Measurements from ENCODE around the gene CRYBG1. TPM values are rescaled to one million over a fixed set of nuclear protein-coding genes. Genes with fewer than 3 reads are reported as not detected.

CRYBG1 gene
- total and polyA plus RNA-seq, 2 experiments from 2014 or later, result 3.2 to 10.0 TPM

GRCh38 chr6:106440546-106440945 lies 80.0 kb downstream of the CRYBG1 start:
- no peaks in the 10 kb centered on the region for H3K9me3 ChIP-seq (ENCODE audit: low read depth)
- no peak overlapping the region for H3K4me3 ChIP-seq
- peaks cover 15% of the 10 kb centered on the region for H3K27me3 ChIP-seq
- no peaks in the 10 kb centered on the region for H4K20me1 ChIP-seq (ENCODE audit: insufficient read depth, poor library complexity, severe bottlenecking)
- H3K9me2 ChIP-seq (replicated peaks; ENCODE audit: insufficient read depth), result no peaks in the 10 kb centered on the region
- H2AFZ ChIP-seq, result no peak overlapping the region
- 77% methylated on average over 2 of the region's 2 CpGs for WGBS (ENCODE audit: low lambda C conversion rate, missing lambda C conversion rate)
- TF ChIP-seq CTCF (IDR thresholded peaks at IDR 0.05; ENCODE audit: poor library complexity), result no peak
- no peak for TF ChIP-seq EZH2 (IDR thresholded peaks at IDR 0.05; ENCODE audit: borderline replicate concordance)
- TF ChIP-seq EZH2phosphoT487 (IDR thresholded peaks at IDR 0.05; ENCODE audit: low read depth, severe bottlenecking, unreplicated experiment), result no peak
- no peak overlapping the region for H3K27ac ChIP-seq
- H3K79me2 ChIP-seq, result no peaks in the 10 kb centered on the region
- no peak overlapping the region for H3K4me2 ChIP-seq
- no peak for DNase-seq (ENCODE audit: low spot score)
- no peaks in the 10 kb centered on the region for H3K4me1 ChIP-seq (ENCODE audit: insufficient read depth)
- H3K36me3 ChIP-seq (replicated peaks; ENCODE audit: insufficient read depth, low read depth), result no peaks in the 10 kb centered on the region

DNA sequence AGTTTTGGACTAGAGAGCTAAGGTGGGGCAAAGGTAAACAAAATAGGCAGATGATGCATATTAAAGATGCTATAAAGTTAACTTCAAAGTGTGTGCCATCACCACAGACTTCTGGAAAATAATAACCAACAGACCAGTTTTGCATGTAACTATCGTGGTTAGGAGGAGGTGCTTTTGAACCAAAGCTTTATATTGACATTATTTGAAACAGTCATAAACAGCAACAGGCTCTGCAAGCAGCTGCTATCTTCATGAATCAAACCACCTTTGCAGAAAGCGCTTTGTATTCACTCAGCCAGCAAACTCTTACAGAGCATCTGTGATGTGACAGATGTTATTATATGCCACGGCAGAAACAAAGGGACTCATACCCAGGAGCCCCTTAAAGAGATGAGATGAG lies 81.9 kb downstream of the CRYBG1 start:
- Histone ChIP-seq H3K4me1 (ENCODE audit: insufficient read depth) (no peaks in the 10 kb centered on the region), H3K4me2 (no peak overlapping the region), H3K27ac (no peak overlapping the region), H3K79me2 (no peaks in the 10 kb centered on the region), H3K4me3 (no peak overlapping the region), H2AFZ (no peak overlapping the region), H3K27me3 (peaks cover 15% of the 10 kb centered on the region), H4K20me1 (ENCODE audit: insufficient read depth, poor library complexity, severe bottlenecking) (no peaks in the 10 kb centered on the region), H3K36me3 (replicated peaks; ENCODE audit: insufficient read depth, low read depth) (no peaks in the 10 kb centered on the region), H3K9me2 (replicated peaks; ENCODE audit: insufficient read depth) (no peaks in the 10 kb centered on the region), H3K9me3 (ENCODE audit: low read depth) (no peaks in the 10 kb centered on the region)
- 62% methylated on average over 3 of the region's 3 CpGs for WGBS (ENCODE audit: low lambda C conversion rate, missing lambda C conversion rate)
- TF ChIP-seq EZH2phosphoT487 (IDR thresholded peaks at IDR 0.05; ENCODE audit: low read depth, severe bottlenecking, unreplicated experiment), result no peak
- no peak for TF ChIP-seq EZH2 (IDR thresholded peaks at IDR 0.05; ENCODE audit: borderline replicate concordance)
- TF ChIP-seq CTCF (IDR thresholded peaks at IDR 0.05; ENCODE audit: poor library complexity), result no peak
- DNase-seq (ENCODE audit: low spot score), result no peak

DNA sequence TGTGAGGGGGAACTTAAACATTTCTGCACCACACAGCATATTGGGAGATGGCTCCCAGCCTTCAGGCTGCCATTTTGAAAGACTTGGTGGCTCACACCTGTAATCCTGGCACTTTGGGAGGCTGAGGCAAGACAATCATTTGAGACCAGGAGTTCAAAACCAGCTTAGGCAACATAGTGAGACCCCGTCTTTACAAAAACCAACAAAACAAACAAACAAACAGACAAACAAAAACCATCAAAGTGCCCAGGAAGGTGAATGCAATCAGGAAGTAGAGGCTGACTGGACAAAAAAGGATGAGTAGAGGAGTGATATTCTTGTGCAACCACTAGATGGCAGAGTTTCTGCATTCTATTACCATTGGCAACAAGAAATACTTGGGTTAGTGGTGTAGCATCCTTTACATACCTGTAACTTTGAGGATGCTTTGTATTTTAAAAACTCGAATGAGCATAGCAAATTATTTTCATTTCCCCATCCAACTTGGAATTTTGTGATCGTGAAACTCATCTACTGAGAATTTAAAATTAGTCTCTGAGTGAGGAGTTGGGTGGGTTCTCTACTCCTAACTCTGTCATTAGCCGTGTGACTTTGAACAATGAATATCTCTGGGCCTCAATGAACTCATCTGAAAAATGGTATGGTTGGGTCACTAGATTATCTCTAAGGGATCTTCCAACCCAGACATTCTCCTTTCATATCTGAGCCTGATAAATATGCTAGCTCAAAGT lies 84.4 kb downstream of the CRYBG1 start:
- H3K4me1 ChIP-seq (ENCODE audit: insufficient read depth), result no peaks in the 10 kb centered on the region
- H3K9me2 ChIP-seq (replicated peaks; ENCODE audit: insufficient read depth), result no peaks in the 10 kb centered on the region
- H3K27me3 ChIP-seq, result peaks cover 6% of the 10 kb centered on the region
- peak; percentile 72 for TF ChIP-seq CTCF (IDR thresholded peaks at IDR 0.05; ENCODE audit: poor library complexity)
- TF ChIP-seq EZH2 (IDR thresholded peaks at IDR 0.05; ENCODE audit: borderline replicate concordance), result no peak
- H3K27ac ChIP-seq, result no peak overlapping the region
- H4K20me1 ChIP-seq (ENCODE audit: insufficient read depth, poor library complexity, severe bottlenecking), result no peaks in the 10 kb centered on the region
- H3K9me3 ChIP-seq (ENCODE audit: low read depth), result no peaks in the 10 kb centered on the region
- no peaks in the 10 kb centered on the region for H3K79me2 ChIP-seq
- peak; percentile 81 for DNase-seq (ENCODE audit: low spot score)
- WGBS (ENCODE audit: low lambda C conversion rate, missing lambda C conversion rate), result 35% methylated on average over 4 of the region's 4 CpGs
- no peak overlapping the region for H3K4me2 ChIP-seq
- no peaks in the 10 kb centered on the region for H3K36me3 ChIP-seq (replicated peaks; ENCODE audit: insufficient read depth, low read depth)
- no peak overlapping the region for H3K4me3 ChIP-seq
- H2AFZ ChIP-seq, result no peak overlapping the region
